LHCN-M2 (cell line): Measurements from ENCODE around the gene POC1A. TPM values are rescaled to one million over a fixed set of nuclear protein-coding genes. Genes with fewer than 3 reads are reported as not detected.
A peak's percentile ranks its signal among the peaks of the same experiment; 100 is the strongest.

Source experiments
- DNase-seq: peaks from one replicate; pipeline ENCODE4 v3.0.0-alpha.2; 2012; ENCODE audit warnings: low read depth
- total RNA-seq: library from RNA; depleted of rRNA; stranded (reverse); fragments of >200 nt; gene quantifications from 2 replicates; pipeline ENCODE4 v1.2.3, GENCODE V29; 2014; rRNA removed

POC1A gene
- total RNA-seq, 1 experiment from 2014 or later = 18.9 TPM

DNA sequence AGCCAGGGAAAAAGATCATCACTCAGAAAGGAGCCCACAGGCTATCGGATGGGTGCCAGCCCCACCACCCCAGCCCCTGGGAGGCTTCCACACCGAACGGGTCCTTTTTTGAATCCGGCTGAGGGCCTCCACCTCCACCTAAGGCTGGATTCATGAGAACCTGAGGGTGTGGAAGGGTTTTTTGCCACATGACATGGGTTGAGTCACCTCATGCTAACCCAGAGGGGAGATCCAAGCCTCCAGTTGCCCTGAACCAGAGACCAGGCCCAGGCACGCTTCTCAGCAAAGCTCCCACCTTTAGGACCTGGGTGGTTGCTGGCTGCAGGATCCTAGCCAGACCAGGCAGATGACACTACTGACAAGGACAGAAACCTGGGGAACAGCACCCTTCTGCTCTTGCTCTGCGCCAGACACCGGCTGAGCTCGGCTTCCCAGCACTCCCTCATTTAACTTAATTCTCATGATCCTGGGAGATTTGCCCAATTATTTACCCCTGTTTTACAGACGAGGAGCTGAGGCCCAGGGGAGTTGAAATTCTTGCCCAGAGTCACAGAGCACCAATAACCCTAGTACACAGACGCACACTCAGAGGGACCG lies 123.4 kb downstream of the POC1A start:
- DNase-seq = no peak

DNA sequence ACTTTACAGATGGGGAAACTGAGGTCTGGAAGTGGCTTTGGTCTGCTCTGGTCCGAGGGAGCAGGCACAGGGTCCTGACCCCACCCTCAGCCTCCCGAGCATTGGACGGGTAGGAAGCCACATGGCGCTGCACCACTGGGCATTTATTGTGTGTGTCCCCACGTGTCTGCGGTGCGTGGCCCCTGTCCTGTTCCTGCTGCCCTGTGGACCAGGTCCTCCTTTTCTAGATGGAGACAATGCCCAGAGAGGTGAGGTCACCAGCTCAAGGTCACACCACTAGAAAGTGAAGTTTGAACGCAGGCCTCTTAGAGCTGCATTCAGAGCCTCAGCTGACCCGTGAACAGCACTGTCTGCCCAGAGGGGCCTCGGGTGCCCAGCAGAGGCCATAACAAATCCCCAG lies 124.7 kb downstream of the POC1A start:
- no peak for DNase-seq

DNA sequence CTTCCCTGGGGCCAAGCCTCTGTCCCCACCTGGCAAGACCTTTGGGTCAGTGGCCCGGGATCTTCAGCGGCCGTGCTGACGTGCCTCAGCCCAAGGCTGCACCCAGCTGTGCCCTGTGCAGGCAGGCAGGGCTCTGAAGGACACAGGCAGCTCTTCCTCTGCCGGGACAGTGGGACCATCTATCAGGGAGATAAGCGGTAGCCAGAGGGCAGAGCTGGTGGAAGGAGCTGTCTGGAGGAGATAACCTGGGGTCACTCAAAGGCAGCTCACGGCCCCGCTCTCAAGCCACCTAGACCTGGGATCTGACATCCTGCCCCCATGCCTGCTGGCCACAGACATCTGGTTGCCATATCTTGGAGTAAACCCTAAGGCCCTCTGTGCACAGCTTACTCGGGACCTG lies 125.2 kb downstream of the POC1A start:
- no peak for DNase-seq

DNA sequence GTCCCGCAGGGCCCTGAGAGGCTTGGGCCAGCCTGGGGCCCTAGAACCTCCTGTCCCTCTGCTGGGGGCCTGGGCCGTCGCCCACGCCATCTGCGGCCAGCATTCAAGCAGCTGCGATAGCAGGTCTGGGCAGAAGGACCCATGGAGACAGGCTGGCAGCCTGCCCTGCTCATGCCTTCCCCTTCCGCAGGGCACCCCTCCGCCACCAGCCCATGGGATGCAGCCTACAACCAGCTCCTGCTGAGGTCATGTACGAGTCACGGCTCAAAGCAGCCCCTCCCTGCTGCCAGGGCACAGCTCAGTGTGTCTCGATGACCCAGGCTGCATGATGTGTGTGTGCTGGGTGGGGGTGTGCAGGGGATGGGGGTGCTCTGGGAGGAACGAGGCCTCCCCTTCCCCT lies 125.7 kb downstream of the POC1A start:
- peak; percentile 31 for DNase-seq

DNA sequence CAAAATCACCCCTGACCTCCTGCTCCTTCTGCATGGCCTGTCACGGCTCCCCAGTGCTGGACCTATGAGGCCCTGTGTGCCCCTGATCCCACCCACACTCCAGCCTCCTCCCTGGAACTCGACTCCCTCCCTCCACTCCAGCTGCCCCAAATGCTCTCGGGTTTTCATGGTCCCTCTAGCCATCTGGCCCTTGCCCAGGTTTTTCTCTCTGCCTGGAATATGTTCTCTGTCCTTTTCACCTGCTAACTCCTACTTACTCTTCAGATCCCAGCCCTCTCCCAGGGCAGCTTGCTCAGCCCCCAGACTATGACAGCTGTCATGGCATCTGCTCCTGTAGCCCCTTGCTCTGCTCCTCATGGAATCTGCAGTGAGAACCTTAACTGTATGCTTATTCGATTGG lies 128.2 kb downstream of the POC1A start:
- DNase-seq = no peak

DNA sequence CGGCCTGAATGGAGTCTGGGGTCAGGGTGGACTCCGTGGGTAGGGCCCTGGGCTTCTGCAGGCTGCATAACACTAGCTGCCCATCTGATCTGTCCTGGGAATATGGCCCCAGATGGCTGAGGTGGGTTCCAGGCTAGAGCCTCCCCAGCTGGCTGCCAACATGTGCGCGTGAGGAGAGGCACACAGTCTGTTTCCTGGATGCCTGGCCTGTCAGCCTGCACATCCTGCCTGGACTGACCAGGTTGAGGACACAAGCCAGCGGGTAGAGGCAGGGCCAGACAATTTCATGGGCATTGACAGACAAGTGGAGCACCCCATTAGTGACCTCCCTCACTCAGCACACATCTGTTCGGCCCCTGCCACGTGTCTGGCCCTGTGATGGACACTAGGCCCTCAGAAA lies 128.8 kb downstream of the POC1A start:
- no peak for DNase-seq

Other genes starting within 250 kb of the POC1A start
- 43.2 and 50.7 TPM in 2 replicates for gene RRP9, start 212.5 kb downstream of the POC1A start, total RNA-seq
- 34.2 and 44.0 TPM in 2 replicates for gene PARP3, start 212.1 kb downstream of the POC1A start, total RNA-seq
- not detected in 2 replicates for gene GPR62, start 199.0 kb downstream of the POC1A start, total RNA-seq
- gene PCBP4, start 187.0 kb downstream of the POC1A start, total RNA-seq = 189 and 276 TPM in 2 replicates
- 54.6 and 59.9 TPM in 2 replicates for gene ABHD14B, start 180.4 kb downstream of the POC1A start, total RNA-seq
- 23.1 and 30.7 TPM in 2 replicates for gene ABHD14A, start 179.4 kb downstream of the POC1A start, total RNA-seq
- 60.4 and 75.4 TPM in 2 replicates for gene ACY1, start 170.9 kb downstream of the POC1A start, total RNA-seq
- 1,243 and 1,634 TPM in 2 replicates for gene RPL29, start 158.5 kb downstream of the POC1A start, total RNA-seq
- gene DUSP7, start 97.9 kb downstream of the POC1A start, total RNA-seq = 15.3 and 15.7 TPM in 2 replicates
- gene ALAS1, start 43.7 kb upstream of the POC1A start, total RNA-seq = 44.2 and 57.9 TPM in 2 replicates
- under 0.01 TPM in 1 of 2 replicates, not detected in the other for gene TLR9, start 71.2 kb upstream of the POC1A start, total RNA-seq
- gene TWF2, start 84.7 kb upstream of the POC1A start, total RNA-seq = 136 and 145 TPM in 2 replicates
- gene PPM1M, start 91.3 kb upstream of the POC1A start, total RNA-seq = 16.0 and 22.3 TPM in 2 replicates
- gene WDR82, start 124.2 kb upstream of the POC1A start, total RNA-seq = 44.5 and 58.0 TPM in 2 replicates
- gene GLYCTK, start 133.4 kb upstream of the POC1A start, total RNA-seq = 13.0 and 20.4 TPM in 2 replicates
- gene DNAH1, start 161.9 kb upstream of the POC1A start, total RNA-seq = 0.71 and 2.1 TPM in 2 replicates